ENCODE measurements around the gene PEAR1.

PEAR1 gene

GRCh38 chr1:156874572-156875340 lies 18.8 kb upstream of the PEAR1 start:
- H3K4me3 ChIP-seq (ENCODE audit: low read depth, low read length), result no peak overlapping the region
- TF ChIP-seq CTCF (IDR thresholded peaks at IDR 0.05; ENCODE audit: low read depth, low read length, missing control alignments), result no peak
- DNase-seq (ENCODE audit: low read depth), result no peak

GRCh38 chr1:156875341-156875615 lies 18.2 kb upstream of the PEAR1 start:
- no peak for TF ChIP-seq CTCF (IDR thresholded peaks at IDR 0.05; ENCODE audit: low read depth, low read length, missing control alignments)
- DNase-seq (ENCODE audit: low read depth), result no peak
- H3K4me3 ChIP-seq (ENCODE audit: low read depth, low read length), result no peak overlapping the region

GRCh38 chr1:156876281-156876680 lies 17.2 kb upstream of the PEAR1 start:
- H3K4me3 ChIP-seq (ENCODE audit: low read depth, low read length), result no peak overlapping the region
- no peak for DNase-seq (ENCODE audit: low read depth)
- TF ChIP-seq CTCF (IDR thresholded peaks at IDR 0.05; ENCODE audit: low read depth, low read length, missing control alignments), result no peak

- DNase-seq (ENCODE audit: low read depth), result no peak
- H3K4me3 ChIP-seq (ENCODE audit: low read depth, low read length), result no peak overlapping the region
Measured at GRCh38 chr1:156877433-156878170, 15.9 kb upstream of the PEAR1 start.

GRCh38 chr1:156879876-156880275 lies 13.6 kb upstream of the PEAR1 start:
- no peak overlapping the region for H3K4me3 ChIP-seq (ENCODE audit: low read depth, low read length)
- no peak for DNase-seq (ENCODE audit: low read depth)
- TF ChIP-seq CTCF (IDR thresholded peaks at IDR 0.05; ENCODE audit: low read depth, low read length, missing control alignments), result no peak

More at GRCh38 chr1:156877433-156878170, 15.9 kb upstream of the PEAR1 start:
- no peak for TF ChIP-seq CTCF (IDR thresholded peaks at IDR 0.05; ENCODE audit: low read depth, low read length, missing control alignments)

- DNase-seq (ENCODE audit: low read depth), result no peak
- no peak for TF ChIP-seq CTCF (IDR thresholded peaks at IDR 0.05; ENCODE audit: low read depth, low read length, missing control alignments)
- H3K4me3 ChIP-seq (ENCODE audit: low read depth, low read length), result no peak overlapping the region
Measured at GRCh38 chr1:156880473-156880872, 13.0 kb upstream of the PEAR1 start.

All from GM12864 (cell line).